Activated T-cell treated with anti-CD3 and anti-CD28 coated beads, Interleukin-2, amount 50 U/mL, for 4 hours (primary cell): ENCODE data around the gene ARID5B. TPM values are rescaled to one million over a fixed set of nuclear protein-coding genes. Genes with fewer than 3 reads are reported as not detected.
A peak's percentile ranks its signal among the peaks of the same experiment; 100 is the strongest.
"Not testable (repeated sequence)": the region's sequence is repeated elsewhere in the genome, so short reads cannot be mapped to it uniquely, and the experiment has no call there.

ENCODE experiments used
- ATAC-seq, 2 donors: fragments of 200-7000 bp; cut with Tn5 transposase; one replicate each; pipeline ENCODE4 v1.10.0; 2021
- DNase-seq: peaks from one replicate; pipeline ENCODE4 v3.0.0-alpha.2; 2020
- H3K27me3 Mint-ChIP-seq: one replicate; pipeline ENCODE4 v1.8.0; 2021; ENCODE audit warnings: low read depth, mixed read lengths
- H3K36me3 Mint-ChIP-seq: one replicate; pipeline ENCODE4 v1.8.0; 2022; ENCODE audit warnings: mixed read lengths; ENCODE audit not compliant: insufficient read depth
- H3K4me1 Mint-ChIP-seq: one replicate; pipeline ENCODE4 v1.8.0; 2021; ENCODE audit warnings: low read depth, mixed read lengths
- H3K4me3 Mint-ChIP-seq: one replicate; pipeline ENCODE4 v1.8.0; 2021; ENCODE audit warnings: mild to moderate bottlenecking, moderate library complexity, mixed read lengths
- H3K9me3 Mint-ChIP-seq: one replicate; pipeline ENCODE4 v1.8.0; 2021; ENCODE audit warnings: mixed read lengths
- total RNA-seq, 3 donors: library from RNA; stranded (reverse); gene quantifications; one replicate each; pipeline ENCODE4 v1.2.1, GENCODE V29; 2021

ARID5B gene
- total RNA-seq: 10 to 100 TPM; 50.8 to 83.7 (median 69.8) TPM

GRCh38 chr10:61900829-61901792 lies at the start of gene ARID5B:
ARID5B (plus strand) TSS chr10:61901699; CDS start chr10:61901710, 11 bp downstream.
- DNase-seq (peak; percentile 38), ATAC-seq (no peak)
- H3K27me3 Mint-ChIP-seq: no peaks in the 10 kb centered on the region
- H3K9me3 Mint-ChIP-seq: no peaks in the 10 kb centered on the region
- peaks cover 7% of the 10 kb centered on the region for H3K36me3 Mint-ChIP-seq
- peak within 1 kb of the TSS; percentile 98 for H3K4me3 Mint-ChIP-seq
- peaks cover 51% of the 10 kb centered on the region for H3K4me1 Mint-ChIP-seq

GRCh38 chr10:61852261-61852660 lies 49.2 kb upstream of the ARID5B start:
- Mint-ChIP-seq H3K4me3 (no peak overlapping the region), H3K9me3 (no peaks in the 10 kb centered on the region), H3K36me3 (no peaks in the 10 kb centered on the region), H3K27me3 (no peaks in the 10 kb centered on the region), H3K4me1 (peaks cover under 1% of the 10 kb centered on the region)
- DNase-seq (no peak), ATAC-seq (no peak)

- H3K4me1 Mint-ChIP-seq: no peaks in the 10 kb centered on the region
- H3K27me3 Mint-ChIP-seq: no peaks in the 10 kb centered on the region
- DNase-seq (no peak), ATAC-seq (no peak)
- no peaks in the 10 kb centered on the region for H3K9me3 Mint-ChIP-seq
- H3K36me3 Mint-ChIP-seq: no peaks in the 10 kb centered on the region
- no peak overlapping the region for H3K4me3 Mint-ChIP-seq
Measured at GRCh38 chr10:61855771-61856170, 45.7 kb upstream of the ARID5B start.

- ATAC-seq: no peak
- no peaks in the 10 kb centered on the region for H3K9me3 Mint-ChIP-seq
- H3K36me3 Mint-ChIP-seq: no peaks in the 10 kb centered on the region
- no peaks in the 10 kb centered on the region for H3K4me1 Mint-ChIP-seq
- H3K4me3 Mint-ChIP-seq: no peak overlapping the region
- no peaks in the 10 kb centered on the region for H3K27me3 Mint-ChIP-seq
- no peak for DNase-seq
Measured at GRCh38 chr10:61857746-61858145, 43.8 kb upstream of the ARID5B start.

- H3K4me1 Mint-ChIP-seq: no peaks in the 10 kb centered on the region
- H3K27me3 Mint-ChIP-seq: no peaks in the 10 kb centered on the region
- no peaks in the 10 kb centered on the region for H3K36me3 Mint-ChIP-seq
- H3K4me3 Mint-ChIP-seq: no peak overlapping the region
- no peaks in the 10 kb centered on the region for H3K9me3 Mint-ChIP-seq
- ATAC-seq (no peak), DNase-seq (no peak)
Measured at GRCh38 chr10:61859786-61860185, 41.7 kb upstream of the ARID5B start.

GRCh38 chr10:61860964-61861758 lies 40.3 kb upstream of the ARID5B start:
- no peaks in the 10 kb centered on the region for H3K9me3 Mint-ChIP-seq
- DNase-seq: no peak
- no peaks in the 10 kb centered on the region for H3K4me1 Mint-ChIP-seq
- H3K27me3 Mint-ChIP-seq: no peaks in the 10 kb centered on the region
- H3K36me3 Mint-ChIP-seq: no peaks in the 10 kb centered on the region
- no peak for ATAC-seq
- H3K4me3 Mint-ChIP-seq: no peak overlapping the region

- Mint-ChIP-seq H3K36me3 (no peaks in the 10 kb centered on the region), H3K4me1 (peaks cover 3% of the 10 kb centered on the region), H3K9me3 (no peaks in the 10 kb centered on the region), H3K27me3 (no peaks in the 10 kb centered on the region), H3K4me3 (no peak overlapping the region)
- ATAC-seq: no peak
- DNase-seq: no peak
Measured at GRCh38 chr10:61863981-61864380, 37.5 kb upstream of the ARID5B start.

GRCh38 chr10:61866700-61867368 lies 34.7 kb upstream of the ARID5B start:
- Mint-ChIP-seq H3K4me3 (peak overlapping the region; percentile 64), H3K36me3 (no peaks in the 10 kb centered on the region), H3K9me3 (no peaks in the 10 kb centered on the region), H3K4me1 (peaks cover 3% of the 10 kb centered on the region), H3K27me3 (no peaks in the 10 kb centered on the region)
- ATAC-seq (peak in 1 of 2 donors; percentile 43), DNase-seq (no peak)

- not testable (repeated sequence) for H3K27me3 Mint-ChIP-seq, H3K4me1 Mint-ChIP-seq, ATAC-seq, H3K36me3 Mint-ChIP-seq, H3K9me3 Mint-ChIP-seq
- peak overlapping the region; percentile 64 for H3K4me3 Mint-ChIP-seq
- peak; percentile 8 for DNase-seq
Measured at GRCh38 chr10:61867374-61867773, 34.1 kb upstream of the ARID5B start.

- not testable (repeated sequence) for H3K27me3 Mint-ChIP-seq, H3K36me3 Mint-ChIP-seq, H3K9me3 Mint-ChIP-seq, ATAC-seq, H3K4me1 Mint-ChIP-seq
- peak overlapping the region; percentile 58 for H3K4me3 Mint-ChIP-seq
- peak; percentile 54 for DNase-seq
Measured at GRCh38 chr10:61867817-61868216, 33.7 kb upstream of the ARID5B start.

GRCh38 chr10:61869041-61869675 lies 32.3 kb upstream of the ARID5B start:
- peaks cover 7% of the 10 kb centered on the region for H3K4me1 Mint-ChIP-seq
- no peaks in the 10 kb centered on the region for H3K9me3 Mint-ChIP-seq
- no peak for ATAC-seq
- no peak overlapping the region for H3K4me3 Mint-ChIP-seq
- H3K36me3 Mint-ChIP-seq: no peaks in the 10 kb centered on the region
- H3K27me3 Mint-ChIP-seq: peaks cover 2% of the 10 kb centered on the region
- DNase-seq: no peak

- Mint-ChIP-seq H3K4me3 (no peak overlapping the region), H3K36me3 (no peaks in the 10 kb centered on the region), H3K27me3 (peaks cover 2% of the 10 kb centered on the region), H3K4me1 (peaks cover 7% of the 10 kb centered on the region), H3K9me3 (no peaks in the 10 kb centered on the region)
- DNase-seq: no peak
- ATAC-seq: no peak
Measured at GRCh38 chr10:61869774-61870525, 31.5 kb upstream of the ARID5B start.

GRCh38 chr10:61870526-61870895 lies 31.0 kb upstream of the ARID5B start:
- ATAC-seq (no peak), DNase-seq (no peak)
- Mint-ChIP-seq H3K27me3 (peaks cover 2% of the 10 kb centered on the region), H3K4me3 (no peak overlapping the region), H3K4me1 (peaks cover 7% of the 10 kb centered on the region), H3K9me3 (no peaks in the 10 kb centered on the region), H3K36me3 (no peaks in the 10 kb centered on the region)
